AG10803 (cell line): ENCODE results near the gene SH3PXD2A.

Experiments used
- DNase-seq: peaks from one replicate; pipeline ENCODE4 v3.0.0; 2010; ENCODE audit warnings: low read depth
- H3K4me3 ChIP-seq: 2 replicates; pipeline ENCODE4 v1.5.1; 2011; ENCODE audit warnings: mild to moderate bottlenecking, low read length, control low read depth
- CTCF ChIP-seq: conservative IDR thresholded peaks from 2 replicates; pipeline ENCODE4 v1.5.1; 2011; ENCODE audit warnings: mild to moderate bottlenecking, low read length, control low read depth, inconsistent platforms

SH3PXD2A gene

GRCh38 chr10:103803941-103804340 is 51.4 kb downstream of the SH3PXD2A start:
- no peak for DNase-seq
- no peak for TF ChIP-seq CTCF
- H3K4me3 ChIP-seq = no peak overlapping the region

- DNase-seq = no peak
- H3K4me3 ChIP-seq = no peak overlapping the region
- TF ChIP-seq CTCF = no peak
These were observed 52.6 kb downstream of the SH3PXD2A start for GRCh38 chr10:103802637-103803353.

GRCh38 chr10:103802081-103802480 is 53.3 kb downstream of the SH3PXD2A start:
- DNase-seq = no peak
- no peak for TF ChIP-seq CTCF
- H3K4me3 ChIP-seq = no peak overlapping the region

GRCh38 chr10:103800789-103801540 is 54.4 kb downstream of the SH3PXD2A start:
- no peak for DNase-seq
- TF ChIP-seq CTCF = no peak
- H3K4me3 ChIP-seq = no peak overlapping the region

GRCh38 chr10:103800089-103800488 is 55.3 kb downstream of the SH3PXD2A start:
- no peak overlapping the region for H3K4me3 ChIP-seq
- TF ChIP-seq CTCF = no peak
- DNase-seq = no peak

GRCh38 chr10:103799341-103799740 is 56.0 kb downstream of the SH3PXD2A start:
- no peak overlapping the region for H3K4me3 ChIP-seq
- no peak for TF ChIP-seq CTCF
- DNase-seq = no peak

- H3K4me3 ChIP-seq = no peak overlapping the region
- DNase-seq = no peak
- TF ChIP-seq CTCF = no peak
These were observed 56.9 kb downstream of the SH3PXD2A start for GRCh38 chr10:103798511-103798910.
